Cardiac muscle cell (in vitro differentiated cells and primary cell): ENCODE measurements around the gene CCND2. TPM values are rescaled to one million over a fixed set of nuclear protein-coding genes. Genes with fewer than 3 reads are reported as not detected.
A peak's percentile ranks its signal among the peaks of the same experiment; 100 is the strongest.

Experiments
- DNase-seq, 2 donors: peaks; one replicate each; pipeline versions ENCODE4 v3.0.0 to v3.0.0-alpha.2; 2010 to 2017; ENCODE audit warnings: low read depth in 1 of 2, low spot score in 1 of 2
- H3K27ac ChIP-seq: fragments of 200-600 bp; sonication (generic); 2 replicates; pipeline ENCODE4 v1.5.1; 2016
- H3K27me3 ChIP-seq: fragments of 200-600 bp; sonication (generic); 2 replicates; pipeline ENCODE4 v1.6.0; 2016; ENCODE audit warnings: control low read depth
- H3K36me3 ChIP-seq: fragments of 200-600 bp; sonication (generic); 2 replicates; pipeline ENCODE4 v1.5.1; 2016; ENCODE audit warnings: control low read depth
- H3K4me1 ChIP-seq: fragments of 200-600 bp; sonication (generic); 2 replicates; pipeline ENCODE4 v1.8.1; 2017; ENCODE audit warnings: low read depth, mild to moderate bottlenecking, mixed run types
- H3K4me3 ChIP-seq: fragments of 200-600 bp; sonication (generic); 2 replicates; pipeline ENCODE4 v1.5.1; 2016; ENCODE audit warnings: mild to moderate bottlenecking
- H3K9me3 ChIP-seq: fragments of 200-600 bp; sonication (generic); 2 replicates; pipeline ENCODE4 v1.5.1; 2017; ENCODE audit warnings: low read depth, mild to moderate bottlenecking, control low read depth
- polyA plus RNA-seq: library from polyadenylated mRNA; unstranded; fragments of >200 nt; fragmentation: Nextera tagmentation; extraction: Ambion mirVana; gene quantifications from 2 replicates; pipeline ENCODE4 v1.2.1, GENCODE V29; 2016
- total RNA-seq: library from RNA; depleted of rRNA; stranded (reverse); fragments of >200 nt; gene quantifications from 2 replicates; pipeline ENCODE4 v1.2.3, GENCODE V29; 2016
- TF ChIP-seq, protein P1 (sequence below): IDR thresholded peaks from 2 replicates; pipeline ENCODE4 v1.5.1; 2012; ENCODE audit warnings: low read depth, mild to moderate bottlenecking, low read length

The CCND2 gene
- 89.9 and 110 TPM in 2 replicates for total RNA-seq
- 91.5 and 94.4 TPM in 2 replicates for polyA plus RNA-seq

DNA sequence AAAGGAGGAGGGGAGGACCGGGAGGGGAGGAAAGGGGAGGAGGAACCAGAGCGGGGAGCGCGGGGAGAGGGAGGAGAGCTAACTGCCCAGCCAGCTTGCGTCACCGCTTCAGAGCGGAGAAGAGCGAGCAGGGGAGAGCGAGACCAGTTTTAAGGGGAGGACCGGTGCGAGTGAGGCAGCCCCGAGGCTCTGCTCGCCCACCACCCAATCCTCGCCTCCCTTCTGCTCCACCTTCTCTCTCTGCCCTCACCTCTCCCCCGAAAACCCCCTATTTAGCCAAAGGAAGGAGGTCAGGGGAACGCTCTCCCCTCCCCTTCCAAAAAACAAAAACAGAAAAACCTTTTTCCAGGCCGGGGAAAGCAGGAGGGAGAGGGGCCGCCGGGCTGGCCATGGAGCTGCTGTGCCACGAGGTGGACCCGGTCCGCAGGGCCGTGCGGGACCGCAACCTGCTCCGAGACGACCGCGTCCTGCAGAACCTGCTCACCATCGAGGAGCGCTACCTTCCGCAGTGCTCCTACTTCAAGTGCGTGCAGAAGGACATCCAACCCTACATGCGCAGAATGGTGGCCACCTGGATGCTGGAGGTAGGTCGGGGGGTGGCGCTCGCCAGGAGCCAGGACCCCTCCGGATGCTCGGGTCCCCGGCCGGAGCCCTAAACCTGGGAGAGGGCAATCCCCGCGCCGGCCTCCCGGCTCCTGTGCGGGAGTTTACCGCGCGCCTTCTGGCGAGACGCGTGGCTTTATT lies at the start of gene CCND2:
Gene CCND2 (plus strand): TSS at position 111 of the 744 bp plus-strand sequence. CDS start 279 bp downstream, at position 390.
- peak within 1 kb of the TSS; percentile 62 for H3K4me3 ChIP-seq
- peaks cover 21% of the 10 kb centered on the region for H3K27me3 ChIP-seq
- H3K4me1 ChIP-seq, result peaks cover 30% of the 10 kb centered on the region
- peak within 1 kb of the TSS; percentile 49 for H3K27ac ChIP-seq
- TF ChIP-seq, protein P1, sequence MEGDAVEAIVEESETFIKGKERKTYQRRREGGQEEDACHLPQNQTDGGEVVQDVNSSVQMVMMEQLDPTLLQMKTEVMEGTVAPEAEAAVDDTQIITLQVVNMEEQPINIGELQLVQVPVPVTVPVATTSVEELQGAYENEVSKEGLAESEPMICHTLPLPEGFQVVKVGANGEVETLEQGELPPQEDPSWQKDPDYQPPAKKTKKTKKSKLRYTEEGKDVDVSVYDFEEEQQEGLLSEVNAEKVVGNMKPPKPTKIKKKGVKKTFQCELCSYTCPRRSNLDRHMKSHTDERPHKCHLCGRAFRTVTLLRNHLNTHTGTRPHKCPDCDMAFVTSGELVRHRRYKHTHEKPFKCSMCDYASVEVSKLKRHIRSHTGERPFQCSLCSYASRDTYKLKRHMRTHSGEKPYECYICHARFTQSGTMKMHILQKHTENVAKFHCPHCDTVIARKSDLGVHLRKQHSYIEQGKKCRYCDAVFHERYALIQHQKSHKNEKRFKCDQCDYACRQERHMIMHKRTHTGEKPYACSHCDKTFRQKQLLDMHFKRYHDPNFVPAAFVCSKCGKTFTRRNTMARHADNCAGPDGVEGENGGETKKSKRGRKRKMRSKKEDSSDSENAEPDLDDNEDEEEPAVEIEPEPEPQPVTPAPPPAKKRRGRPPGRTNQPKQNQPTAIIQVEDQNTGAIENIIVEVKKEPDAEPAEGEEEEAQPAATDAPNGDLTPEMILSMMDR, result no peak
- peak; percentile 73 to 91 for DNase-seq
- H3K36me3 ChIP-seq, result no peaks in the 10 kb centered on the region
- H3K9me3 ChIP-seq, result no peaks in the 10 kb centered on the region

DNA sequence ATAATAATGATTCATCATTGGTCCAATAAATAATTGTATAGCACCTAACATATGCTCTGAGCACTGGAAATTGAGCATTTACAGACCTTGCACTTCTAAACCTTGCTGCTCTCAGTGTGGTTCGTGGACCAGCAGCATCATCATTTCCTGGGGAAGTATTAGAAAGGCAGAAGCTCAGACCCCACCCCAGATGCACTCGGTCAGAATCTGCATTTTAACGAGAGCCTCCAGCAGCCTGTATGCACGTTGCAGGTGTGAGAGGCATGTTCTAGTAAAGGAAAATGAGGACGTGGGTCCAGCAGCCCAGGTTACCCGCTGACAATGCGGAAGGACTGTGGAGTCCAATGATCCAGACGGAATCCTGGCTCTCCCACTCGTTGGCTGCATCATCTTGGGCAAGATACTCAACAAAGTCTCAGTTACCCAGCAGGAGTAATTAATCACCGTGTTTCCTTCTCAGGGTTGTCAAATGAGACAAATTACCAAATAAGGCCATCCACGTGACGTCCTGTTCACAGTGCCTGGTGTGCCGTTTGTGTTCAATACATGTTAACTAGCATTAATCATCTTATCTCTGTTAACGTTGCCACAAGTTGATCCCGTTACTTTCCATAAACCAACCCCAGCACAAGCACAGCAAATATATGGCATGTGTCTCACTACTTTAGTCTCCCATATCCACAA lies 49.2 kb upstream of the CCND2 start:
- no peak for DNase-seq
- TF ChIP-seq, protein P1, result no peak

DNA sequence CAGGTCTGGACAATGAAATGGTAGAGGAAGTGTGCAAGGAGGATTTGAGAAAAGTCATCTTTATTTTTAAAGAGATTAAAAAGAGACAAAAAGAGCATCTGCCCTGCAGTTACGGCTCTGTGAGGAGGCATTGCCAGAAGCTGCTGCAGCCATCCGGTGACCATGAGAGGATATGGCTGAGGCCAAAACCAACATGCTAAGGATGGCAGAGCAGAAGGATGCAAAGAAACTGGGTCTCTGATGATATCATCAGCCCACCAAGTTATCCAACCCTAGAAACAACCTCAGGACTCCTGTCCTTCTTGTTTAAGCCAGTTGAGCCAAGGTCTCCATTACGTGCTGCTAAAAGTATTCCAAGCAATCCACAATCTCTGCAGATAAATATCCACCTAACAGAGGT lies 48.0 kb upstream of the CCND2 start:
- DNase-seq, result no peak
- Histone ChIP-seq H3K9me3 (no peaks in the 10 kb centered on the region), H3K36me3 (no peaks in the 10 kb centered on the region), H3K4me3 (no peak overlapping the region), H3K27me3 (no peaks in the 10 kb centered on the region), H3K4me1 (no peaks in the 10 kb centered on the region), H3K27ac (no peak overlapping the region)
- TF ChIP-seq, protein P1, result no peak

More for the DNA sequence above, 49.2 kb upstream of the CCND2 start:
- Histone ChIP-seq H3K27ac (no peak overlapping the region), H3K4me3 (no peak overlapping the region), H3K9me3 (no peaks in the 10 kb centered on the region), H3K36me3 (no peaks in the 10 kb centered on the region), H3K4me1 (no peaks in the 10 kb centered on the region), H3K27me3 (no peaks in the 10 kb centered on the region)

DNA sequence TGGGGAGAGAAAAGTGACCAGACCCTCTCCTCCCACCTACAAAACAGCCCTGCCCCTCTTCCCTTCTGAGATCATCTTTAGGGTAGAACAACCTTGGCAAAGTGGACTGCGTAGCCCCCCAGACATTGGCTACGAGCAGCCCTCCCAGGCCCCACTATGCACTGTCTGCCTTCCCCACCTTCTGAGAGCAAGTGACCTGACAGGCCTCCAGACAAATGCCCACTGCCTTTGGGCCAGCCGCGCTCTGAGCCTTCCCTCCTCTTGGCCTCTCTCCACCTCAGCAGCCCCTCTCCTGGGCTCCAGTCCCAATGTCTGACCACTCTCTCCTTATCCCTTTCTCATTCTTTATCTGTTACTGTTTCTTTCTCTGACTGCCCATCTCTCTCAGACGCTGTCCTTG lies 46.5 kb upstream of the CCND2 start:
- H3K9me3 ChIP-seq, result no peaks in the 10 kb centered on the region
- H3K4me3 ChIP-seq, result no peak overlapping the region
- H3K27me3 ChIP-seq, result no peaks in the 10 kb centered on the region
- DNase-seq, result no peak
- TF ChIP-seq, protein P1, result no peak
- H3K4me1 ChIP-seq, result no peaks in the 10 kb centered on the region
- H3K36me3 ChIP-seq, result no peaks in the 10 kb centered on the region
- H3K27ac ChIP-seq, result no peak overlapping the region

DNA sequence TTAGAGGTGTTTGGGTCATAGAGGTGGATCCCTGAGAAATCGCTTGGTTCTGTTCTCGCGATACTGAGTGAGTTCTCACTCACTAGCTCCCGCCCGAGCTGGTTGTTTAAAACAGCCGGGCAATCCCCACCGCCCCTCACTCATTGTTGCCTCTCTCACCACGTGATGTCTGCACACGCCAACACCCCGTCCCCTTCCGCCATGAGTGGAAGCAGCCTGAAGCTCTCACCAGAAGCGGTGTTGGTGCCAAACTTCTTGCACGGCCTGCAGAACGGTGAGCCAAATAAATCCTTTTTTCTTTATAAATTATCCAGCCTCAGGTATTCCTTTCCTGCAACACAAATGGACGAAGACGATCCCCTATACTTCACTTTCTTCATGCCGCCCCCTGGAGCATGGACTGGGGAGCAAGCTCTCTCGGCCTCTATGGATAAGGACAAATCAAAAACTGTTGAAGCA lies 45.4 kb upstream of the CCND2 start:
- DNase-seq, result no peak
- Histone ChIP-seq H3K9me3 (no peaks in the 10 kb centered on the region), H3K27ac (no peak overlapping the region), H3K4me1 (no peaks in the 10 kb centered on the region), H3K4me3 (no peak overlapping the region), H3K36me3 (no peaks in the 10 kb centered on the region), H3K27me3 (no peaks in the 10 kb centered on the region)
- TF ChIP-seq, protein P1, result no peak
